HEK293 (cell line): ENCODE results near the gene HTR3B.

Experiments used
- CTCF ChIA-PET: fragments of 350-600 bp; formaldehyde crosslinking; extraction: SDS; loops from one replicate; lab custom pipeline; 2021; ENCODE audit warnings: antibody characterized with exemption; lab: Yijun Ruan, JAX
- POLR2A ChIA-PET: fragments of 300-600 bp; formaldehyde crosslinking; extraction: SDS; loops from one replicate; lab custom pipeline; 2020; ENCODE audit warnings: antibody characterized with exemption, inconsistent platforms; lab: Yijun Ruan, JAX
- H3K27ac ChIP-seq: fragments of 200-500 bp; sonication (Bioruptor generic); 2 replicates; pipeline ENCODE4 v1.5.1; 2014; ENCODE audit warnings: low read depth, low read length, control low read depth, inconsistent platforms; ENCODE audit errors: extremely low read depth
- H3K36me3 ChIP-seq, 2 experiments: fragments of 200-500 bp in 1 of 2; sonication (Bioruptor generic) in 1 of 2; 1 replicate in 1 of 2; 2 replicates in 1 of 2; pipeline ENCODE4 v1.5.1; 2014 to 2017; ENCODE audit warnings: inconsistent platforms in 2 of 2, low read length in 2 of 2; ENCODE audit not compliant: control insufficient read depth in 2 of 2, insufficient read depth in 1 of 2
- H3K4me1 ChIP-seq: fragments of 200-500 bp; sonication (Bioruptor generic); 2 replicates; pipeline ENCODE4 v1.5.1; 2014; ENCODE audit warnings: mild to moderate bottlenecking, low read length, inconsistent platforms; ENCODE audit not compliant: control insufficient read depth, insufficient read depth
- H3K4me3 ChIP-seq: 2 replicates; pipeline ENCODE4 v1.5.1; 2011; ENCODE audit warnings: low read depth, mild to moderate bottlenecking, control low read depth, low read length, moderate library complexity
- H3K9me3 ChIP-seq: fragments of 200-500 bp; sonication (Bioruptor generic); 2 replicates; pipeline ENCODE4 v1.5.1; 2014; ENCODE audit warnings: low read depth, low read length, inconsistent platforms; ENCODE audit not compliant: control insufficient read depth, insufficient read depth
- GFI1B ChIP-seq: fragments of 450-650 bp; formaldehyde crosslinking; IDR thresholded peaks from 2 replicates; pipeline ENCODE4 v1.5.1; 2016; ENCODE audit warnings: missing biosample characterization, missing genetic modification characterization
- KLF8 ChIP-seq: fragments of 450-650 bp; formaldehyde crosslinking; IDR thresholded peaks from 2 replicates; pipeline ENCODE4 v1.5.1; 2016; ENCODE audit warnings: missing biosample characterization, missing genetic modification characterization
- RBAK ChIP-seq: fragments of 450-650 bp; formaldehyde crosslinking; IDR thresholded peaks from 2 replicates; pipeline ENCODE4 v1.5.1; 2016; ENCODE audit warnings: missing biosample characterization, missing genetic modification characterization
- ZFP37 ChIP-seq: fragments of 450-650 bp; formaldehyde crosslinking; IDR thresholded peaks from 2 replicates; pipeline ENCODE4 v1.5.1; 2016; ENCODE audit warnings: missing biosample characterization, missing genetic modification characterization
- ZNF132 ChIP-seq: fragments of 450-650 bp; formaldehyde crosslinking; IDR thresholded peaks from 2 replicates; pipeline ENCODE4 v1.5.1; 2017; ENCODE audit warnings: missing biosample characterization, missing genetic modification characterization, borderline replicate concordance
- ZNF211 ChIP-seq: fragments of 450-650 bp; formaldehyde crosslinking; IDR thresholded peaks from 2 replicates; pipeline ENCODE4 v1.5.1; 2016; ENCODE audit warnings: low read depth, missing biosample characterization, missing genetic modification characterization
- ZNF23 ChIP-seq: fragments of 450-650 bp; formaldehyde crosslinking; IDR thresholded peaks from 2 replicates; pipeline ENCODE4 v1.5.1; 2016; ENCODE audit warnings: missing biosample characterization, missing genetic modification characterization, borderline replicate concordance
- ZNF24 ChIP-seq: fragments of 450-650 bp; formaldehyde crosslinking; IDR thresholded peaks from 2 replicates; pipeline ENCODE4 v1.5.1; 2016; ENCODE audit warnings: missing biosample characterization, missing genetic modification characterization
- ZNF248 ChIP-seq: fragments of 450-650 bp; formaldehyde crosslinking; IDR thresholded peaks from 2 replicates; pipeline ENCODE4 v1.5.1; 2017; ENCODE audit warnings: missing biosample characterization, missing genetic modification characterization
- ZNF266 ChIP-seq: fragments of 450-650 bp; formaldehyde crosslinking; IDR thresholded peaks from 2 replicates; pipeline ENCODE4 v1.5.1; 2016; ENCODE audit warnings: missing biosample characterization, missing genetic modification characterization, low read depth
- ZNF335 ChIP-seq: fragments of 450-650 bp; formaldehyde crosslinking; conservative IDR thresholded peaks from 2 replicates; pipeline ENCODE4 v1.5.1; 2016; ENCODE audit warnings: missing biosample characterization, missing genetic modification characterization
- ZNF426 ChIP-seq: fragments of 450-650 bp; formaldehyde crosslinking; IDR thresholded peaks from 2 replicates; pipeline ENCODE4 v1.5.1; 2017; ENCODE audit warnings: missing biosample characterization, missing genetic modification characterization, mild to moderate bottlenecking, inconsistent platforms, moderate library complexity
- ZNF521 ChIP-seq: fragments of 450-650 bp; formaldehyde crosslinking; IDR thresholded peaks from 2 replicates; pipeline ENCODE4 v1.5.1; 2017; ENCODE audit warnings: missing biosample characterization, mild to moderate bottlenecking, missing genetic modification characterization
- ZNF549 ChIP-seq: fragments of 450-650 bp; IDR thresholded peaks from 2 replicates; pipeline ENCODE4 v1.5.1; 2018; ENCODE audit warnings: missing biosample characterization, missing genetic modification characterization, mild to moderate bottlenecking, inconsistent platforms, moderate library complexity
- ZNF571 ChIP-seq: fragments of 450-650 bp; formaldehyde crosslinking; IDR thresholded peaks from 2 replicates; pipeline ENCODE4 v1.5.0; 2017; ENCODE audit warnings: missing biosample characterization, missing genetic modification characterization
- ZNF777 ChIP-seq: fragments of 450-650 bp; formaldehyde crosslinking; IDR thresholded peaks from 2 replicates; pipeline ENCODE4 v1.5.1; 2017; ENCODE audit warnings: missing biosample characterization, missing genetic modification characterization, borderline replicate concordance
- ZNF837 ChIP-seq: fragments of 450-650 bp; formaldehyde crosslinking; IDR thresholded peaks from 2 replicates; pipeline ENCODE4 v1.5.1; 2016; ENCODE audit warnings: missing biosample characterization, missing genetic modification characterization
- TF ChIP-seq, protein P1 (sequence below): fragments of 450-650 bp; formaldehyde crosslinking; IDR thresholded peaks from 2 replicates; pipeline ENCODE4 v1.5.1; 2016; ENCODE audit warnings: missing biosample characterization, missing genetic modification characterization
- TF ChIP-seq, protein P2 (sequence below): fragments of 450-650 bp; formaldehyde crosslinking; IDR thresholded peaks from 2 replicates; pipeline ENCODE4 v1.5.1; 2017; ENCODE audit warnings: missing biosample characterization, missing genetic modification characterization
- TF ChIP-seq, protein P3 (sequence below): fragments of 450-650 bp; formaldehyde crosslinking; conservative IDR thresholded peaks from 2 replicates; pipeline ENCODE4 v1.5.1; 2016; ENCODE audit warnings: low read depth, missing biosample characterization, missing genetic modification characterization
- TF ChIP-seq, protein P4 (sequence below): fragments of 450-650 bp; formaldehyde crosslinking; IDR thresholded peaks from 2 replicates; pipeline ENCODE4 v1.5.1; 2016; ENCODE audit warnings: missing biosample characterization, missing genetic modification characterization, low read depth

Gene HTR3B

DNA sequence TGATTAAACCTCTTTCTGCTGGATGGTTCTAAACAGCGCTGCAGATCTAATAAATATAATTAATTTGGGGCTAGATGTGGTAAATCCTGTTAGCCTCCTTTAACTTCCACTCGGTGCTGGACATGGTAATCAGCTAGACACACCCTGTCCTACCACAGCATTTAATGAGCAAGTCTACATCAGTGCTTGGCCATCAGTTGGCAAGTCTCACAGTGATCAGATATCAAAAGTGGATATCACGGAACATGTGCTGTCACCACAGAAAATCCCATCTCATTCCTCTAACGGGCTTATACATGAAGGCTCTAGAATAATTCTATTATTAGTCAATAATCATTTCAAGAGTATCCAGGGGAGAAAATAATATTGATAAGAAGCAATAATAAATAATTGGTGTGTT is 23.6 kb upstream of the HTR3B start:
- no peaks in the 10 kb centered on the region for H3K36me3 ChIP-seq
- ChIA-PET CTCF (interaction anchor here (1.4 kb wide), 1 partner anchor 26 kb away, joined by 4 read pairs; no protein-coding TSS in a partner anchor), POLR2A (no interaction called here)
- no peak overlapping the region for H3K27ac ChIP-seq
- H3K9me3 ChIP-seq: no peaks in the 10 kb centered on the region
- no peak for TF ChIP-seq ZNF521
- TF ChIP-seq ZNF571 (tag by site-specific recombination): no peak
- TF ChIP-seq ZNF248 (tag by site-specific recombination): no peak
- TF ChIP-seq KLF8 (tag by site-specific recombination): no peak
- TF ChIP-seq ZNF211 (tag by site-specific recombination): no peak
- TF ChIP-seq, protein P1, sequence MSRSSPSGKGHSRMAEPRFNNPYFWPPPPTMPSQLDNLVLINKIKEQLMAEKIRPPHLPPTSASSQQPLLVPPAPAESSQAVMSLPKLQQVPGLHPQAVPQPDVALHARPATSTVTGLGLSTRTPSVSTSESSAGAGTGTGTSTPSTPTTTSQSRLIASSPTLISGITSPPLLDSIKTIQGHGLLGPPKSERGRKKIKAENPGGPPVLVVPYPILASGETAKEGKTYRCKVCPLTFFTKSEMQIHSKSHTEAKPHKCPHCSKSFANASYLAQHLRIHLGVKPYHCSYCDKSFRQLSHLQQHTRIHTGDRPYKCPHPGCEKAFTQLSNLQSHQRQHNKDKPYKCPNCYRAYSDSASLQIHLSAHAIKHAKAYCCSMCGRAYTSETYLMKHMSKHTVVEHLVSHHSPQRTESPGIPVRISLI (tag by site-specific recombination): no peak
- TF ChIP-seq, protein P2, sequence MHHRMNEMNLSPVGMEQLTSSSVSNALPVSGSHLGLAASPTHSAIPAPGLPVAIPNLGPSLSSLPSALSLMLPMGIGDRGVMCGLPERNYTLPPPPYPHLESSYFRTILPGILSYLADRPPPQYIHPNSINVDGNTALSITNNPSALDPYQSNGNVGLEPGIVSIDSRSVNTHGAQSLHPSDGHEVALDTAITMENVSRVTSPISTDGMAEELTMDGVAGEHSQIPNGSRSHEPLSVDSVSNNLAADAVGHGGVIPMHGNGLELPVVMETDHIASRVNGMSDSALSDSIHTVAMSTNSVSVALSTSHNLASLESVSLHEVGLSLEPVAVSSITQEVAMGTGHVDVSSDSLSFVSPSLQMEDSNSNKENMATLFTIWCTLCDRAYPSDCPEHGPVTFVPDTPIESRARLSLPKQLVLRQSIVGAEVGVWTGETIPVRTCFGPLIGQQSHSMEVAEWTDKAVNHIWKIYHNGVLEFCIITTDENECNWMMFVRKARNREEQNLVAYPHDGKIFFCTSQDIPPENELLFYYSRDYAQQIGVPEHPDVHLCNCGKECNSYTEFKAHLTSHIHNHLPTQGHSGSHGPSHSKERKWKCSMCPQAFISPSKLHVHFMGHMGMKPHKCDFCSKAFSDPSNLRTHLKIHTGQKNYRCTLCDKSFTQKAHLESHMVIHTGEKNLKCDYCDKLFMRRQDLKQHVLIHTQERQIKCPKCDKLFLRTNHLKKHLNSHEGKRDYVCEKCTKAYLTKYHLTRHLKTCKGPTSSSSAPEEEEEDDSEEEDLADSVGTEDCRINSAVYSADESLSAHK (tag by site-specific recombination): no peak
- no peak for TF ChIP-seq ZNF23
- TF ChIP-seq ZNF777: no peak
- TF ChIP-seq ZNF335 (tag by site-specific recombination): no peak
- TF ChIP-seq ZFP37 (tag by site-specific recombination): no peak
- no peak for TF ChIP-seq ZNF266
- TF ChIP-seq ZNF24: no peak
- no peak overlapping the region for H3K4me3 ChIP-seq
- H3K4me1 ChIP-seq: no peaks in the 10 kb centered on the region; the same call in 1 of the 2 replicates

DNA sequence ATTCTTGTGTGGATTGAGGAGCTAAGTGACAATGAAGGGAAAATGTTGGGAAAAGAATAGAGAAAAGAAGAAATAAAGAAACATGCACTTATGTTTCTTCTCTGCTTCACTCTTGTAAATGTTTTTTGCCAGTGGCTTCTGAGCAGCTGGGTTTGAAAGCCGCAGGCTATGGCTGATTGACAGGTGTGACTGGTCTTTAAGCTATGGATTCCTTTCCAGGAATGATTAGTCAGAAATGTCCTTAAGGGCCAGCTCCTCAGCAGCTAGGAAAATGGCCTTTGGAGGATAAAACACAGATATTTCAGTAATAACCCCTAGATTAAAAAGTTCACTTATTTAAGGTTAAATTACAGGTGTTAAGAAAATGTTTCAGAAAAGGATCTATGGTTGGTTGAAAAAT is 22.7 kb upstream of the HTR3B start:
- Histone ChIP-seq H3K4me1 (no peaks in the 10 kb centered on the region; the same call in 1 of the 2 replicates), H3K9me3 (no peaks in the 10 kb centered on the region), H3K27ac (no peak overlapping the region), H3K4me3 (no peak overlapping the region), H3K36me3 (no peaks in the 10 kb centered on the region)
- ChIA-PET POLR2A (interaction anchor here (0.6 kb wide), 1 partner anchor 161 kb away, joined by 3 read pairs; no protein-coding TSS in a partner anchor), CTCF (interaction anchor here (1.0 to 1.4 kb wide), 3 partner anchors 15 to 112 kb away, joined by 3 to 5 read pairs (median 4); no protein-coding TSS in a partner anchor)
- TF ChIP-seq ZNF132 (tag by site-specific recombination) (no peak), RBAK (no peak), ZNF426 (no peak), GFI1B (no peak), ZNF549 (tag by site-specific recombination) (no peak)

DNA sequence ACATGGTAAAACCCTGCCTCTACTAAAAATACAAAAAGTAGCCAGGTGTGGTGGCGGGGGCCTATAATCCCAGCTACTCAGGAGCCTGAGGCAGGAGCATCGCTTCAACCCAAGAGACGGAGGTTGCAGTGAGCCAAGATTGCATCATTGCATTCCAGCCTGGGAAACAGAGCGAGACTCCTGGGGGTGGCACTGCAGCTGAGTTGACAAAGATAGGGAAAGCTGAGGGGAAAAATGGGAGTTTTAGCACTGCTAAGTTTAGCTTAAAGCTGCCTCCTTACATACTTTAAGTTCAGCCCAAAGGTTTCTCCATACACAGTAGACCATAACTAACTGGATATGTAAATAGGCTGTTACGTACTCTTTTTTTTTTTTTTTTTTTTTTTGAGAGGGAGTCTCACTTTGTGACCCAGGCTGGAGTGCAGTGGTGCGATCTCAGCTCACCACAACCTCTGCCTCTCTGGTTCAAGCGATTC is 20.2 kb upstream of the HTR3B start:
- ChIA-PET POLR2A (interaction anchor here (0.6 to 2.4 kb wide), 4 partner anchors 9 to 402 kb away, joined by 3 to 13 read pairs (median 6); partner anchors contain the start of gene USP28), CTCF (interaction anchor here (0.6 to 1.9 kb wide), 5 partner anchors 12 to 33 kb away, joined by 3 to 11 read pairs (median 5); no protein-coding TSS in a partner anchor)
- Histone ChIP-seq H3K36me3 (no peaks in the 10 kb centered on the region), H3K4me3 (no peak overlapping the region), H3K4me1 (no peaks in the 10 kb centered on the region; the same call in 1 of the 2 replicates), H3K9me3 (no peaks in the 10 kb centered on the region), H3K27ac (peak overlapping the region; percentile 76; the same call in 1 of the 2 replicates)
- TF ChIP-seq ZNF837: no peak
- TF ChIP-seq, protein P3, sequence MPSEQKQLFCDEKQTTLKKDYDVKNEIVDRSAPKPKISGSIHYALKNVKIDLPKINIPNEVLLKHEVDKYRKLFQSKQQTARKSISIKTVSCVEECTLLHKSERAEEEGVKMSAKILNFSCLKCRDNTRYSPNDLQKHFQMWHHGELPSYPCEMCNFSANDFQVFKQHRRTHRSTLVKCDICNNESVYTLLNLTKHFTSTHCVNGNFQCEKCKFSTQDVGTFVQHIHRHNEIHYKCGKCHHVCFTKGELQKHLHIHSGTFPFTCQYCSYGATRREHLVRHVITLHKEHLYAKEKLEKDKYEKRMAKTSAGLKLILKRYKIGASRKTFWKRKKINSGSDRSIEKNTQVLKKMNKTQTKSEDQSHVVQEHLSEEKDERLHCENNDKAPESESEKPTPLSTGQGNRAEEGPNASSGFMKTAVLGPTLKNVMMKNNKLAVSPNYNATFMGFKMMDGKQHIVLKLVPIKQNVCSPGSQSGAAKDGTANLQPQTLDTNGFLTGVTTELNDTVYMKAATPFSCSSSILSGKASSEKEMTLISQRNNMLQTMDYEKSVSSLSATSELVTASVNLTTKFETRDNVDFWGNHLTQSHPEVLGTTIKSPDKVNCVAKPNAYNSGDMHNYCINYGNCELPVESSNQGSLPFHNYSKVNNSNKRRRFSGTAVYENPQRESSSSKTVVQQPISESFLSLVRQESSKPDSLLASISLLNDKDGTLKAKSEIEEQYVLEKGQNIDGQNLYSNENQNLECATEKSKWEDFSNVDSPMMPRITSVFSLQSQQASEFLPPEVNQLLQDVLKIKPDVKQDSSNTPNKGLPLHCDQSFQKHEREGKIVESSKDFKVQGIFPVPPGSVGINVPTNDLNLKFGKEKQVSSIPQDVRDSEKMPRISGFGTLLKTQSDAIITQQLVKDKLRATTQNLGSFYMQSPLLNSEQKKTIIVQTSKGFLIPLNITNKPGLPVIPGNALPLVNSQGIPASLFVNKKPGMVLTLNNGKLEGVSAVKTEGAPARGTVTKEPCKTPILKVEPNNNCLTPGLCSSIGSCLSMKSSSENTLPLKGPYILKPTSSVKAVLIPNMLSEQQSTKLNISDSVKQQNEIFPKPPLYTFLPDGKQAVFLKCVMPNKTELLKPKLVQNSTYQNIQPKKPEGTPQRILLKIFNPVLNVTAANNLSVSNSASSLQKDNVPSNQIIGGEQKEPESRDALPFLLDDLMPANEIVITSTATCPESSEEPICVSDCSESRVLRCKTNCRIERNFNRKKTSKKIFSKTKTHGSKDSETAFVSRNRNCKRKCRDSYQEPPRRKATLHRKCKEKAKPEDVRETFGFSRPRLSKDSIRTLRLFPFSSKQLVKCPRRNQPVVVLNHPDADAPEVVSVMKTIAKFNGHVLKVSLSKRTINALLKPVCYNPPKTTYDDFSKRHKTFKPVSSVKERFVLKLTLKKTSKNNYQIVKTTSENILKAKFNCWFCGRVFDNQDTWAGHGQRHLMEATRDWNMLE: no peak
- TF ChIP-seq, protein P1 (tag by site-specific recombination): 0 out of 2 replicates have a peak, but pooled peaks have one; percentile 61
- TF ChIP-seq, protein P4, sequence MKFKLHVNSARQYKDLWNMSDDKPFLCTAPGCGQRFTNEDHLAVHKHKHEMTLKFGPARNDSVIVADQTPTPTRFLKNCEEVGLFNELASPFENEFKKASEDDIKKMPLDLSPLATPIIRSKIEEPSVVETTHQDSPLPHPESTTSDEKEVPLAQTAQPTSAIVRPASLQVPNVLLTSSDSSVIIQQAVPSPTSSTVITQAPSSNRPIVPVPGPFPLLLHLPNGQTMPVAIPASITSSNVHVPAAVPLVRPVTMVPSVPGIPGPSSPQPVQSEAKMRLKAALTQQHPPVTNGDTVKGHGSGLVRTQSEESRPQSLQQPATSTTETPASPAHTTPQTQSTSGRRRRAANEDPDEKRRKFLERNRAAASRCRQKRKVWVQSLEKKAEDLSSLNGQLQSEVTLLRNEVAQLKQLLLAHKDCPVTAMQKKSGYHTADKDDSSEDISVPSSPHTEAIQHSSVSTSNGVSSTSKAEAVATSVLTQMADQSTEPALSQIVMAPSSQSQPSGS (tag by site-specific recombination): peak; percentile 46; the same call in 1 of the 2 replicates
